Subcutaneous abdominal adipose tissue (tissue), 5 donors: ENCODE measurements around the gene ZNF692.
"Not testable (repeated sequence)": the region's sequence is repeated elsewhere in the genome, so short reads cannot be mapped to it uniquely, and the experiment has no call there.

Experiments used
- H3K27ac ChIP-seq: one replicate; pipeline ENCODE4 v1.7.0; 2013; ENCODE audit warnings: low read depth, mild to moderate bottlenecking, inconsistent platforms, low read length, moderate library complexity
- H3K27me3 ChIP-seq, 5 donors: one replicate each; pipeline ENCODE4 v1.7.0; 2013; ENCODE audit warnings: low read length in 5 of 5, inconsistent platforms in 1 of 5; ENCODE audit not compliant: control insufficient read depth in 5 of 5, insufficient read depth in 4 of 5
- H3K36me3 ChIP-seq, 5 donors: one replicate each; pipeline ENCODE4 v1.7.0; 2013; ENCODE audit warnings: low read length in 5 of 5; ENCODE audit not compliant: control insufficient read depth in 5 of 5, insufficient read depth in 5 of 5
- H3K4me1 ChIP-seq, 5 donors: one replicate each; pipeline ENCODE4 v1.7.0; 2013; ENCODE audit warnings: low read length in 5 of 5, mild to moderate bottlenecking in 3 of 5, moderate library complexity in 1 of 5; ENCODE audit not compliant: control insufficient read depth in 5 of 5, insufficient read depth in 5 of 5
- H3K4me3 ChIP-seq, 5 donors: one replicate each; pipeline ENCODE4 v1.7.0; 2013; ENCODE audit warnings: low read length in 5 of 5, low read depth in 1 of 5
- H3K9ac ChIP-seq, 5 donors: one replicate each; pipeline ENCODE4 v1.7.0; 2013; ENCODE audit warnings: low read length in 5 of 5, mild to moderate bottlenecking in 4 of 5, moderate library complexity in 3 of 5
- H3K9me3 ChIP-seq, 5 donors: one replicate each; pipeline ENCODE4 v1.7.0; 2013; ENCODE audit warnings: low read length in 5 of 5; ENCODE audit not compliant: control insufficient read depth in 5 of 5
- donor health status: healthy.
- donor health status: healthy.
- donor health status: healthy.
- donor health status: healthy.
- donor health status: healthy.

ZNF692 gene

GRCh38 chr1:248882427-248882826 is 23.5 kb upstream of the ZNF692 start:
- not testable (repeated sequence) for H3K4me3 ChIP-seq, H3K9ac ChIP-seq, H3K27me3 ChIP-seq, H3K36me3 ChIP-seq, H3K9me3 ChIP-seq, H3K27ac ChIP-seq, H3K4me1 ChIP-seq

- H3K27me3 ChIP-seq = no peaks in the 10 kb centered on the region
- no peaks in the 10 kb centered on the region for H3K9me3 ChIP-seq
- H3K27ac ChIP-seq = no peak overlapping the region
- H3K9ac ChIP-seq = no peak overlapping the region
- H3K4me1 ChIP-seq = peaks cover 0 to under 1% (median 0%) of the 10 kb centered on the region in 5 donors
- H3K4me3 ChIP-seq = no peak overlapping the region
- no peaks in the 10 kb centered on the region for H3K36me3 ChIP-seq
Observed at GRCh38 chr1:248881261-248881660, 22.4 kb upstream of the ZNF692 start.

- Histone ChIP-seq H3K4me3 (peak overlapping the region; percentile 72 to 97 (median 88)), H3K27me3 (peaks cover 0 to 9% (median 0%) of the 10 kb centered on the region in 5 donors), H3K9me3 (peaks cover 0 to 6% (median 0%) of the 10 kb centered on the region in 5 donors), H3K27ac (peak overlapping the region; percentile 90), H3K36me3 (peaks cover 0 to 3% (median 0%) of the 10 kb centered on the region in 5 donors), H3K9ac (peak overlapping the region in 4 of 5 donors; percentile 76 to 100 (median 90)), H3K4me1 (peaks cover 7 to 12% (median 10%) of the 10 kb centered on the region in 5 donors)
Observed at GRCh38 chr1:248873993-248874533, 15.2 kb upstream of the ZNF692 start.

- Histone ChIP-seq H3K4me1 (peaks cover 7 to 12% (median 10%) of the 10 kb centered on the region in 5 donors), H3K4me3 (peak overlapping the region; percentile 72 to 97 (median 91)), H3K27me3 (peaks cover 0 to 9% (median 0%) of the 10 kb centered on the region in 5 donors), H3K36me3 (peaks cover 0 to 3% (median 0%) of the 10 kb centered on the region in 5 donors), H3K9ac (peak overlapping the region; percentile 76 to 100 (median 86)), H3K9me3 (peaks cover 0 to 6% (median 0%) of the 10 kb centered on the region in 5 donors), H3K27ac (peak overlapping the region; percentile 90)
Observed at GRCh38 chr1:248873409-248873992, 14.6 kb upstream of the ZNF692 start.

- Histone ChIP-seq H3K4me3 (peak overlapping the region; percentile 72 to 97 (median 91)), H3K9ac (peak overlapping the region; percentile 76 to 100 (median 86)), H3K9me3 (peaks cover 0 to 6% (median 0%) of the 10 kb centered on the region in 5 donors), H3K4me1 (peaks cover 7 to 12% (median 10%) of the 10 kb centered on the region in 5 donors), H3K27ac (peak overlapping the region; percentile 90), H3K27me3 (peaks cover 0 to 9% (median 0%) of the 10 kb centered on the region in 5 donors), H3K36me3 (peaks cover 0 to 3% (median 0%) of the 10 kb centered on the region in 5 donors)
Observed at GRCh38 chr1:248872752-248873408, 14.0 kb upstream of the ZNF692 start.

- Histone ChIP-seq H3K27ac (no peak overlapping the region), H3K4me1 (peaks cover 7 to 12% (median 10%) of the 10 kb centered on the region in 5 donors), H3K9me3 (peaks cover 0 to 6% (median 0%) of the 10 kb centered on the region in 5 donors), H3K4me3 (no peak overlapping the region), H3K27me3 (peaks cover 0 to 9% (median 0%) of the 10 kb centered on the region in 5 donors), H3K9ac (no peak overlapping the region), H3K36me3 (peaks cover 0 to 3% (median 0%) of the 10 kb centered on the region in 5 donors)
Observed at GRCh38 chr1:248871837-248872401, 13.0 kb upstream of the ZNF692 start.

- H3K9me3 ChIP-seq = no peaks in the 10 kb centered on the region
- no peak overlapping the region for H3K27ac ChIP-seq
- H3K36me3 ChIP-seq = no peaks in the 10 kb centered on the region
- H3K4me1 ChIP-seq = peaks cover 4 to 28% (median 27%) of the 10 kb centered on the region in 5 donors
- peak overlapping the region in 4 of 5 donors; percentile 75 to 82 (median 79) for H3K4me3 ChIP-seq
- H3K9ac ChIP-seq = peak overlapping the region in 4 of 5 donors; percentile 22 to 75 (median 68)
- H3K27me3 ChIP-seq = no peaks in the 10 kb centered on the region
Observed at GRCh38 chr1:248862998-248863881, 4.4 kb upstream of the ZNF692 start.

- Histone ChIP-seq H3K9me3 (no peaks in the 10 kb centered on the region), H3K4me1 (peaks cover 8 to 34% (median 33%) of the 10 kb centered on the region in 5 donors), H3K27me3 (no peaks in the 10 kb centered on the region), H3K9ac (peak overlapping the region in 3 of 5 donors; percentile 66 to 75 (median 70)), H3K27ac (no peak overlapping the region), H3K4me3 (peak overlapping the region in 4 of 5 donors; percentile 75 to 82 (median 79)), H3K36me3 (no peaks in the 10 kb centered on the region)
Observed at GRCh38 chr1:248862695-248862997, 3.8 kb upstream of the ZNF692 start.

GRCh38 chr1:248861616-248862015 is 2.7 kb upstream of the ZNF692 start:
- H3K4me1 ChIP-seq = peaks cover 9 to 38% (median 38%) of the 10 kb centered on the region in 5 donors
- H3K4me3 ChIP-seq = no peak overlapping the region
- H3K27ac ChIP-seq = no peak overlapping the region
- H3K9me3 ChIP-seq = no peaks in the 10 kb centered on the region
- no peak overlapping the region for H3K9ac ChIP-seq
- no peaks in the 10 kb centered on the region for H3K27me3 ChIP-seq
- H3K36me3 ChIP-seq = no peaks in the 10 kb centered on the region
